HEK293 (cell line): Measurements from ENCODE around the gene RALGAPA1.

Experiments used
- MEIS1 ChIP-seq: sonication (generic); formaldehyde crosslinking; IDR thresholded peaks from 2 replicates; pipeline ENCODE4 v1.8.1; 2022; ENCODE audit warnings: missing genetic modification reagents, mild to moderate bottlenecking, borderline replicate concordance
- ZBTB48 ChIP-seq: fragments of 450-650 bp; formaldehyde crosslinking; IDR thresholded peaks from 2 replicates; pipeline ENCODE4 v1.5.1; 2016; ENCODE audit warnings: missing biosample characterization, missing genetic modification characterization
- ZNF121 ChIP-seq: fragments of 450-650 bp; formaldehyde crosslinking; IDR thresholded peaks from 2 replicates; pipeline ENCODE4 v1.5.1; 2016; ENCODE audit warnings: missing biosample characterization, missing genetic modification characterization
- ZNF175 ChIP-seq: fragments of 450-650 bp; formaldehyde crosslinking; IDR thresholded peaks from 2 replicates; pipeline ENCODE4 v1.5.1; 2016; ENCODE audit warnings: missing biosample characterization, missing genetic modification characterization
- ZNF423 ChIP-seq: fragments of 450-650 bp; formaldehyde crosslinking; IDR thresholded peaks from 2 replicates; pipeline ENCODE4 v1.5.1; 2016; ENCODE audit warnings: missing biosample characterization, missing genetic modification characterization
- ZSCAN30 ChIP-seq: fragments of 450-650 bp; IDR thresholded peaks from 2 replicates; pipeline ENCODE4 v1.5.1; 2018; ENCODE audit warnings: missing biosample characterization, mild to moderate bottlenecking, missing genetic modification characterization, moderate library complexity
- TF ChIP-seq, protein P1 (sequence below): IDR thresholded peaks from 2 replicates; pipeline ENCODE4 v1.6.1; 2011; ENCODE audit warnings: mild to moderate bottlenecking, low read depth, low read length, borderline replicate concordance
- TF ChIP-seq, protein P2 (sequence below): fragments of 450-650 bp; formaldehyde crosslinking; IDR thresholded peaks from 2 replicates; pipeline ENCODE4 v1.5.1; 2016; ENCODE audit warnings: missing biosample characterization, missing genetic modification characterization
- TF ChIP-seq, protein P3 (sequence below): fragments of 450-650 bp; formaldehyde crosslinking; IDR thresholded peaks from 2 replicates; pipeline ENCODE4 v1.5.1; 2016; ENCODE audit warnings: missing biosample characterization, missing genetic modification characterization, low read depth
- TF ChIP-seq, protein P4 (sequence below): fragments of 450-650 bp; formaldehyde crosslinking; IDR thresholded peaks from 2 replicates; pipeline ENCODE4 v1.5.1; 2017; ENCODE audit warnings: missing biosample characterization, missing genetic modification characterization

DNA sequence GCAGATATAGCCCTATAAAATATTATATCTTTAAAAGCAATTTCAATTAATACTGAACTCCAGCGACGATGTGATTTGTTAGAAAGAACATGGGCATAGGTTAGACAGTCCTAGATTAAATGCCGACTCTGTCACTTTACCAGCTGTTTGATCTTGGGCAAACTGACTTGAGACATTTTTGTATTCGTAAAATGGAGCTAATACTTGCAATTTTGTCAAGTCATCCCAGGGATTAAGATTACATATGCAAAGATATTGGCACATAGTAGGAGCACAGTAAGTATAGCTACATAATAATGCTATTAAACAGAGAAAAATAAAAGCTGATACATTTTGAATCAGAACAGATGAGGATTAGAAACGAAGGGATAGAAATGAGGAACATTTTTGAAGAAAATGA is 266.1 kb downstream of the RALGAPA1 start:
- no peak for TF ChIP-seq MEIS1 (CRISPR knock-in tag)
- TF ChIP-seq, protein P1, sequence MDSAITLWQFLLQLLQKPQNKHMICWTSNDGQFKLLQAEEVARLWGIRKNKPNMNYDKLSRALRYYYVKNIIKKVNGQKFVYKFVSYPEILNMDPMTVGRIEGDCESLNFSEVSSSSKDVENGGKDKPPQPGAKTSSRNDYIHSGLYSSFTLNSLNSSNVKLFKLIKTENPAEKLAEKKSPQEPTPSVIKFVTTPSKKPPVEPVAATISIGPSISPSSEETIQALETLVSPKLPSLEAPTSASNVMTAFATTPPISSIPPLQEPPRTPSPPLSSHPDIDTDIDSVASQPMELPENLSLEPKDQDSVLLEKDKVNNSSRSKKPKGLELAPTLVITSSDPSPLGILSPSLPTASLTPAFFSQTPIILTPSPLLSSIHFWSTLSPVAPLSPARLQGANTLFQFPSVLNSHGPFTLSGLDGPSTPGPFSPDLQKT = no peak
- TF ChIP-seq ZSCAN30 = no peak
- TF ChIP-seq ZNF121 (tag by site-specific recombination) = no peak
- TF ChIP-seq, protein P2, sequence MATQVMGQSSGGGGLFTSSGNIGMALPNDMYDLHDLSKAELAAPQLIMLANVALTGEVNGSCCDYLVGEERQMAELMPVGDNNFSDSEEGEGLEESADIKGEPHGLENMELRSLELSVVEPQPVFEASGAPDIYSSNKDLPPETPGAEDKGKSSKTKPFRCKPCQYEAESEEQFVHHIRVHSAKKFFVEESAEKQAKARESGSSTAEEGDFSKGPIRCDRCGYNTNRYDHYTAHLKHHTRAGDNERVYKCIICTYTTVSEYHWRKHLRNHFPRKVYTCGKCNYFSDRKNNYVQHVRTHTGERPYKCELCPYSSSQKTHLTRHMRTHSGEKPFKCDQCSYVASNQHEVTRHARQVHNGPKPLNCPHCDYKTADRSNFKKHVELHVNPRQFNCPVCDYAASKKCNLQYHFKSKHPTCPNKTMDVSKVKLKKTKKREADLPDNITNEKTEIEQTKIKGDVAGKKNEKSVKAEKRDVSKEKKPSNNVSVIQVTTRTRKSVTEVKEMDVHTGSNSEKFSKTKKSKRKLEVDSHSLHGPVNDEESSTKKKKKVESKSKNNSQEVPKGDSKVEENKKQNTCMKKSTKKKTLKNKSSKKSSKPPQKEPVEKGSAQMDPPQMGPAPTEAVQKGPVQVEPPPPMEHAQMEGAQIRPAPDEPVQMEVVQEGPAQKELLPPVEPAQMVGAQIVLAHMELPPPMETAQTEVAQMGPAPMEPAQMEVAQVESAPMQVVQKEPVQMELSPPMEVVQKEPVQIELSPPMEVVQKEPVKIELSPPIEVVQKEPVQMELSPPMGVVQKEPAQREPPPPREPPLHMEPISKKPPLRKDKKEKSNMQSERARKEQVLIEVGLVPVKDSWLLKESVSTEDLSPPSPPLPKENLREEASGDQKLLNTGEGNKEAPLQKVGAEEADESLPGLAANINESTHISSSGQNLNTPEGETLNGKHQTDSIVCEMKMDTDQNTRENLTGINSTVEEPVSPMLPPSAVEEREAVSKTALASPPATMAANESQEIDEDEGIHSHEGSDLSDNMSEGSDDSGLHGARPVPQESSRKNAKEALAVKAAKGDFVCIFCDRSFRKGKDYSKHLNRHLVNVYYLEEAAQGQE (tag by site-specific recombination) = no peak
- TF ChIP-seq, protein P3, sequence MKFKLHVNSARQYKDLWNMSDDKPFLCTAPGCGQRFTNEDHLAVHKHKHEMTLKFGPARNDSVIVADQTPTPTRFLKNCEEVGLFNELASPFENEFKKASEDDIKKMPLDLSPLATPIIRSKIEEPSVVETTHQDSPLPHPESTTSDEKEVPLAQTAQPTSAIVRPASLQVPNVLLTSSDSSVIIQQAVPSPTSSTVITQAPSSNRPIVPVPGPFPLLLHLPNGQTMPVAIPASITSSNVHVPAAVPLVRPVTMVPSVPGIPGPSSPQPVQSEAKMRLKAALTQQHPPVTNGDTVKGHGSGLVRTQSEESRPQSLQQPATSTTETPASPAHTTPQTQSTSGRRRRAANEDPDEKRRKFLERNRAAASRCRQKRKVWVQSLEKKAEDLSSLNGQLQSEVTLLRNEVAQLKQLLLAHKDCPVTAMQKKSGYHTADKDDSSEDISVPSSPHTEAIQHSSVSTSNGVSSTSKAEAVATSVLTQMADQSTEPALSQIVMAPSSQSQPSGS (tag by site-specific recombination) = no peak
- no peak for TF ChIP-seq ZNF175 (tag by site-specific recombination)
- TF ChIP-seq ZBTB48 (tag by site-specific recombination) = no peak
- TF ChIP-seq, protein P4, sequence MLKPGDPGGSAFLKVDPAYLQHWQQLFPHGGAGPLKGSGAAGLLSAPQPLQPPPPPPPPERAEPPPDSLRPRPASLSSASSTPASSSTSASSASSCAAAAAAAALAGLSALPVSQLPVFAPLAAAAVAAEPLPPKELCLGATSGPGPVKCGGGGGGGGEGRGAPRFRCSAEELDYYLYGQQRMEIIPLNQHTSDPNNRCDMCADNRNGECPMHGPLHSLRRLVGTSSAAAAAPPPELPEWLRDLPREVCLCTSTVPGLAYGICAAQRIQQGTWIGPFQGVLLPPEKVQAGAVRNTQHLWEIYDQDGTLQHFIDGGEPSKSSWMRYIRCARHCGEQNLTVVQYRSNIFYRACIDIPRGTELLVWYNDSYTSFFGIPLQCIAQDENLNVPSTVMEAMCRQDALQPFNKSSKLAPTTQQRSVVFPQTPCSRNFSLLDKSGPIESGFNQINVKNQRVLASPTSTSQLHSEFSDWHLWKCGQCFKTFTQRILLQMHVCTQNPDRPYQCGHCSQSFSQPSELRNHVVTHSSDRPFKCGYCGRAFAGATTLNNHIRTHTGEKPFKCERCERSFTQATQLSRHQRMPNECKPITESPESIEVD (tag by site-specific recombination) = no peak
- TF ChIP-seq ZNF423 (tag by site-specific recombination) = no peak
